ENCODE results near the gene IRF9.
"Not testable (repeated sequence)": the region's sequence is repeated elsewhere in the genome, so short reads cannot be mapped to it uniquely, and the experiment has no call there.

Gene IRF9

DNA sequence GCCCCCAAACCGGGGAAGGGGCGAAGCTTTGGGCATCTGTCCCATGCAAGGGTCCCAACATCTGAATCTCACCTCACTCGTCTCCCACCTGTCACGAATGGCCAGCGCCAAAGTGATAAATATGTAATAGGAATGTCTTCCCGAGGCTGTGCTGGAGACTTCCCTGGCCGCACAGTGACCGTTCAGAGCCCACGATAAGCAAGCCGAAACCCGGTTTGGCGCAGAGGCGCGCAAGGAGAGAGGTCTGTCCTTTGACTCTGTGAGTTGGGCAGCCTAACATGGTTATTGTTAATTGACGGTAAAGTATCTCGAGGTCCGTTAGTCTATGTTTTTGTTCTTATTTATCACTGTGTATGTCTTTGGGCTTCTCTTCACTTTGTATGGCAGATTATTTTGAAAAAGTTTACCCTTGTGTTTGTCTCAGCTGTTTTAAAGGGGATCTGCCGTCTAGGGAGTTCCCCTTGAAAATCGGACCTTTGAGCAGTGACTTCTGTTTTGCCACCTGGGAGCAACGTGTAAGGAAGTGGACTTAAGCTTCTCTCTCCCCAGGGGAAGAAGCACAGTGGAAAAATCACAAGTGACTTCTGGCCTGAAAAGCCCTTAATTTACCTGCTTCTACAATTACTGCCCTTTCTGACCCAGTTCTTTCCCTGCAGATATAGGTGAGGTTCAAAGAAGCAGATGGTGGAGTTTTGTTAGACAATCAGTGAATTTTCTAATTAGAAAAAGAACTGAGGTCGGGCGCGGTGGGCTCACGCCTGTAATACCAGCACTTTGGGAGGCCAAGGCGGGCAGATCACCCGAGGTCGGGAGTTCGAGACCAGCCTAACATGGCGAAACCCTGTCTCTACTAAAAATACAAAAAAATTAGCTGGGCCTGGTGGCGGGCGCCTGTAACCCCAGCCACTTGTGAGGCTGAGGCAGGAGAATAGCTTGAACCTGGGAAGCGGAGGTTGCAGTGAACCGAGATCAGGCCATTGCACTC lies 35.3 kb downstream of the IRF9 start:
- DNase-seq, result no peak

DNA sequence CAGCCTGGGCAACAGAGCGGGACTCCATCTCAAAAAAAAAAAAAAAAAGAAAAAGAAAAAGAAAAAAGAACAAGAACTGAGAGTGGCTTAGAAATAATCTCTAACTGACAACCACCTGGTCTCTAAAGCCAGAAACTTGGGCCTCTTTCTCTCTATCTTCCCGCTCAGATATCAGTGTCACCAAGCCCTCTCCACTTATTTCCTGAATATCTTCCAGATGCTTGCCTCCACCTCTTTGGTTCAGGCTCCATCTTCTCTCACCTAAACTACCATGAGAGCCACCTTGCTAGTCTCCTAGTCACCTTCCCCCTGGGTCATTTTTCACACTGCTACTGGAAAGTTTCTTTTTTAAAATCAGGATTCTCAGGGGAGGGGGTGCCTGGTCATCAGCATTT lies 36.0 kb downstream of the IRF9 start:
- no peak for DNase-seq

DNA sequence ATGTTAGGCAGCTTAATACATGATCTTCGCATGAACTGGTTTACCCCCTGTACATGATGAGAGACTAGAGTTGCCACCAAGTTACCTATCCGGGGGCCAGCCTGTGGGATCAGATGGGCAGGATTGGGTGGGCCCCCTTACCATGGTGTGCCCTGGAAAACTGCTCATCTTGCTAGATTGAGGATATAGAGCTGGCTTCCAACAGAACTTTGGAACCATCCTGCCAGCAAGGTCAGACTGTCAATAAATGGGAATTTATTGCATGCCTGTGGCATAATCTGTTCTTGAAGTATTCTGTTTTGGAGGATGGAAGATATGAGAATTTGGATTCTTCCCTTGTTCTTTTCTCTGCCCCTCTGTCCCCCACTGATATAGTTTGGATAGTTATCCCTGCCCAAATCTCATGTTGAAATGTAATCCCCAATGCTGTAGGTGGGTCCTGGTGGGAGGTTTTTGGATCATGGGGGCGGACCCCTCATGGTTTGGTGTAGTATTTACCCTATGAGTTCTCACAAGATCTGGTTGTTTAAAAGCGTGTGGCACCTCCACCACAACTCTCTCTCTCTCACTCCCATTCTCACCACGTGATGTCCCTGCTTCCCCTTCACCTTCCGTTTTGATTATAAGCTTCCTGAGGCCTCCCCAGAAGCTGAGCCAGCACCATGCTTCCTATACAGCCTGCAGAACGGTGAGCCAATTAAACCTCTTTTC lies 37.9 kb downstream of the IRF9 start:
- DNase-seq, result no peak

DNA sequence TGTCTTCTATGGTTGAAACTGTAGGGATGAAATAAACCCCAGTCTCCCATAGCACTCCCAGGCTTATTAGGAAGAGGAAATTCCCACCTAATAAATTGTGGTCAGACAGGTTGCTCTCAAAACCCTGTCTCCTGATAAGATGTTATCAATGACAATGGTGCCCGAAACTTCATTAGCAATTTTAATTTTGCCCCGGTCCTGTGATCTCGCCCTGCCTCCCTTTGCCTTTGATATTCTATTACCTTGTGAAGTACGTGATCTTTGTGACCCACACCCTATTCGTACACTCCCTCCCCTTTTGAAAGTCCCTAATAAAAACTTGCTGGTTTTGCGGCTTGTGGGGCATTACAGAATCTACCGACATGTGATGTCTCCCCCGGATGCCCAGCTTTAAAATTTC lies 41.5 kb downstream of the IRF9 start:
- not testable (repeated sequence) for DNase-seq

DNA sequence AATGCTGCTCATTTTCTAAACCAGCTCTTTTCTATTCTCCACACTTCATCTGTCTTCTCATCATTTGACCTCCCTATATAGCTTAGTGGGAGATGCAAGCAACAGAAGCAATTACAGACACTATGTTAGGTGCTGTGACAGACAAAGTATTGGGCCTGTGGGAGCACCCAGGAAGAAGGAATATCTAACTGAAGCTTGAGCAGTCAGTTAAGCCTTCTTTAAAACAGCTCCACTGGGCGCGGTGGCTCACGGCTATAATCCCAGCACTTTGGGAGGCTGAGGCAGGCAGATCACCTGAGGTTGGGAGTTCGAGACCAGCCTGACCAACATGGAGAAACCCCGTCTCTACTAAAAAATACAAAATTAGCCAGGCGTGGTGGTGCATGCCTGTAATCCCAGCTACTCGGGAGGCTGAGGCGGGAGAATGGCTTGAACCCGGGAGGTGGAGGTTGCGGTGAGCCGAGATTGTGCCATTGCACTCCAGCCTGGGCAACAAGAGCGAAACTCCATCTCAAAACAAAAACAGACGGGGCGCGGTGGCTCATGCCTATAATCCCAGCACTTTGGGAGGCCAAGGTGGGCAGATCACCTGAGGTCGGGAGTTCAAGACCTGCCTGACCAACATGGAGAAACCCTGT lies 42.3 kb downstream of the IRF9 start:
- not testable (repeated sequence) for DNase-seq

DNA sequence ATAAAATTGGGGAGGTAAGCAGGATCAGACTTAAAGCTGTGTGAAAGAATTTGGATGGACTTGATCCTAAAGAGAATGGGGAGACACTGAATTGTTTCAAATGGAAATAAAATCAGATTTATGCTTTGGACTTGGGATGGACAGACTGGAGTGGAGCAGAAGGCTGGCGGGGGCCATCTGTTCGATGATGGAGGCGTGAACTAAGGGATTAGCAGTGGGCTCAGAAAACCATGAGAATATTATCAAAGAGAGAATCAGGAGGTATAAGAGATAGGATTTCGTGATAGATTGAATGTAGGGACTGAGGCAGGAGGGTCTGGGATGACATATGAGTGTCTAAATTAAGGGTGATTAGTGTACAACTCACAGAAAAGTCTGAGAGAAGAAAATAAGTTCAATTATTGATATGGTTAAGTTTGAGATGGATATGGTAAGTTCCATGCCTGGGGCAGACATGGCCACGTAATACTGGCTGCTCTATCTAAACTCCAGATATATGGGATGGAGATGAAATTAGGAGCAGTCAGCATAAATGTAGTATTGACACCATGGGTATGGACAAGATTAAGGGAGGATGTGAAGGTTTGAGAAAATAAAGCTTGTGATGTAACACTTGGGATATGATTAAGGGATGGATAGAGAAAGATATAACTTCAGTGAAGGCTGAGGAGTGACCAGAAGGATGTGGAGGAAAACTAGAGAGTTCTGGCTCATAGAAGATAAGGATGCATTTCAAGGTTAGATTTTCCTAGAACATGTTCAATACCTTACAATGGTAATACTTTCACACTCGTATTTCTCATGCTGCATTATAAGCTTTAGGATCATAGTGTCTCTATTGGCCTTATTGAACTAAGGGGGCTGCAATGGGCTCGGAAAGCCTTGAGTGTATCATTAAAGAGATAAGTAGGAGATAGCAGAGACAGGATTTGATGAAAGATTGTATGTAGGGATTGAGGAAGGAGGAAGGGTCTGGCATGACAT lies 43.4 kb downstream of the IRF9 start:
- no peak for DNase-seq

DNA sequence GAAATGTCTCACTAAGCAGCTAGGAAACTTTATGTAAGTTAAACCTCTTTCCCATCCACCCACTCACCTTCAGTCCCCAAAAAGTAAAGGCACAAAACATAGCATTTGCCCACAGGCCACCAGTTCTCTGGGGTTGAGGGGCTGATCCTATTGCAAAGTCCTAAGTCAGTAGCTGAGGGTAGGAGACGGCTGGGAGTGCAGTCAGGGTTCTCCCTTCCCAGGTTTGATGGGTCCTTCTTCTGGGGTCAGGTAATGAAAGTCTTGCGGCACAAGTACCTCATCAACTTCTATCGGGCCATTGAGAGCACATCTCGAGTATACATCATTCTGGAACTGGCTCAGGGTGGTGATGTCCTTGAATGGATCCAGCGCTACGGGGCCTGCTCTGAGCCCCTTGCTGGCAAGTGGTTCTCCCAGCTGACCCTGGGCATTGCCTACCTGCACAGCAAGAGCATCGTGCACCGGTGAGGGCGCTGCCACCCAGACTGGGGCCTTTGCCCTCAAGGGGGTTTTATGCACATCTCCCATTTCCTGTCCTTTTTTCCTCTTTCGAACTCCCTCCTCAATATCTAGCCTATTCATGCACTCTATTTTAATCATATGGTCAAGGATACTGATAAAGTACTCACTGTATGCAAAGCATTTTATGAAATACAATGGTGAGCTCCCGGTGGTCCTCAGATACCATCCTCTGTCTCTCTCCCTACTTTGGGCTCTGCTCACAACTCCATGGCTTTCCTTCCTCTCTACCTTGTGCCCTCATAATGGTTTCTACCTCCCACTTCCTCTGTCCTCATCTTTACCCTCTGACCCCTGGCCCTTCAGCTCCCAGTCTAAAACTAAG lies 45.4 kb downstream of the IRF9 start:
- no peak for DNase-seq

DNA sequence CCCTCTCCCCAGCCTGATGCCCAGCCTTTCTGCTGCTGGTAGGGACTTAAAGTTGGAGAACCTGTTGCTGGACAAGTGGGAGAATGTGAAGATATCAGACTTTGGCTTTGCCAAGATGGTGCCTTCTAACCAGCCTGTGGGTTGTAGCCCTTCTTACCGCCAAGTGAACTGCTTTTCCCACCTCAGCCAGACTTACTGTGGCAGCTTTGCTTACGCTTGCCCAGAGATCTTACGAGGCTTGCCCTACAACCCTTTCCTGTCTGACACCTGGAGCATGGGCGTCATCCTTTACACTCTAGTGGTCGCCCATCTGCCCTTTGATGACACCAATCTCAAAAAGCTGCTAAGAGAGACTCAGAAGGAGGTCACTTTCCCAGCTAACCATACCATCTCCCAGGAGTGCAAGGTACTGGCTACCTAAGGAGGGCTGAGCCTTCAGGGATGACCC lies 46.1 kb downstream of the IRF9 start:
- no peak for DNase-seq

DNA sequence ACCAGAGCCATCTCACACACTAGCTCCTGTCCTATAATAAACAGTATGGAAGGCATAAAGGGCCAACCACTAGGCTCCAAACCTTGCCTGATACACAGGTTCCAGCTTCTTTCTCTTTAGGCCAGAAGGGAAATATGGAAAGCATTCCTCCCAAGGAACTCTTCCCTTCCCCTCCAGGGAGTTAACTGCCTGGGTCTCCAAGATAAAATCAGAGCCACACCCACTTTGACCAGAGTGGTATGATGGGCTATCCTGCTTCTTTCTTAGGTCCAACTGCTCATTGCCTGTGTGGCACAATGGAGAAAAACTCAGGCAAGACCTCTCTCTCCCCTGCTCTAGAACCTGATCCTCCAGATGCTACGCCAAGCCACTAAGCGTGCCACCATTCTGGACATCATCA lies 46.6 kb downstream of the IRF9 start:
- DNase-seq, result no peak

DNA sequence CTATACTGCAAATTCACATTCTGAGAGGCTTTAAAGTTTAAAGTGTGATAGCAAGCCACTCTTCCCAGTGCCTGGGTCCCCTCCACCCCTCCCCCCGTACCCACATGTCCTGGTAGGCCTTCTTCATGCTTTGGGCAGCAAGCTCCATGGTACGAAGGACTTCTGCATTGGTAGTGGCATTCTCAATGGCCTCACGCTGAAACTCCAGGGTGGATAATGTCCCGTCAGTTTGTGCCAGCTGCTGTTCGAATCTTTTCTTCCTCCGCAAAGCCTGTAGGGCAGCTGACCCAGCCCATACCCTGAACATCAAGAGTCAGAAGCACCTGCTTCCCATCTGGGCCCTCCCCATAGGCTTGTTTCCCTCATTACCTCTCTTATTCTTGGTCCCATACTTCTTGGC lies 50.2 kb downstream of the IRF9 start:
- no peak for DNase-seq

DNA sequence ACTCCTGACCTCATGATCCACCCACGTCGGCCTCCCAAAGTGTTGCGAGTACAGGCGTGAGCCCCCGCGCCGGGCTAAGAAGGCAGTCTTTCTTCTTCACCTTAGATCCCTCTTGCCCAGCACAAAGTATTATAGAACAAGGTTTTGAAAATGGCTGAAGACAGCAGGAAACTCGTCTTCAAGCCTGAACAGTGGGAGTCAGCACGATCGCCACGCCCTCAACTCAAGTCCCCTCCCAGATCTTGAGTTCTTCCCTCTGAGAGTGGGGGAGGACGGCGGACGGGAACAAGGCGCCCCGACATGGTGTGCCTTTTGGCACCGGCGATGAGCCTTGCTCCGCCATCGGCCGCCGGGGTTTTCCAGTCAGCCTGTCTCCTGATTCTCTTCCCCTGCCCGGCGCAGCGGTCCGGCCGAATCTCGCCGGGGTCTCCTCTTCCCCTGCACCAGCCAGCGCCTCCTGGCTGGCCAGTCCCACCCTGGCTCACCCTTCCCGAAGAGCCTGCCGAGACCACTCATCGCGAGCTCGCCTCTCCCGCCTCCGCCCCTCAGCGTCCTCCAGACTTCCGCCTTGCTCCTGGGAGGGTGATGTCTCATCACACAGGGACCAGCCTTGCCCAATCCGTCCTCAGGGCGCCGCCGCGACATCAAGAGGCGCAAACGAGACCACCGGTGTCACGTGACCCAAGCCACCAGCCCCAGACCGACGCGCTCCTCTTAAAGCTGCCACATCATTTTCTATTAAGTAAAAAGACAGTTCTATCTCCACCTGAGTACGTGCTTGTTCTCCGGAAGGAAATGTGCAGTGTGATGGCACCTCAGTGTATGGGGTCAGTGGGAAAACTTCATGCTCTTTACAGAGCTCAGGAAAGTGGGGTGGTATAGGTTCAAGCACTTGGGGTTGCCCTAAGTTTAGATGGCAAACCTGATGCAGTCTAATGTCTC lies 52.1 kb downstream of the IRF9 start, which contains the start of gene CHMP4A:
TSS of gene CHMP4A (minus strand) at position 565 of the 942 bp plus-strand sequence. CDS start at position 516, 49 bp downstream.
- peak; percentile 94 for DNase-seq

DNA sequence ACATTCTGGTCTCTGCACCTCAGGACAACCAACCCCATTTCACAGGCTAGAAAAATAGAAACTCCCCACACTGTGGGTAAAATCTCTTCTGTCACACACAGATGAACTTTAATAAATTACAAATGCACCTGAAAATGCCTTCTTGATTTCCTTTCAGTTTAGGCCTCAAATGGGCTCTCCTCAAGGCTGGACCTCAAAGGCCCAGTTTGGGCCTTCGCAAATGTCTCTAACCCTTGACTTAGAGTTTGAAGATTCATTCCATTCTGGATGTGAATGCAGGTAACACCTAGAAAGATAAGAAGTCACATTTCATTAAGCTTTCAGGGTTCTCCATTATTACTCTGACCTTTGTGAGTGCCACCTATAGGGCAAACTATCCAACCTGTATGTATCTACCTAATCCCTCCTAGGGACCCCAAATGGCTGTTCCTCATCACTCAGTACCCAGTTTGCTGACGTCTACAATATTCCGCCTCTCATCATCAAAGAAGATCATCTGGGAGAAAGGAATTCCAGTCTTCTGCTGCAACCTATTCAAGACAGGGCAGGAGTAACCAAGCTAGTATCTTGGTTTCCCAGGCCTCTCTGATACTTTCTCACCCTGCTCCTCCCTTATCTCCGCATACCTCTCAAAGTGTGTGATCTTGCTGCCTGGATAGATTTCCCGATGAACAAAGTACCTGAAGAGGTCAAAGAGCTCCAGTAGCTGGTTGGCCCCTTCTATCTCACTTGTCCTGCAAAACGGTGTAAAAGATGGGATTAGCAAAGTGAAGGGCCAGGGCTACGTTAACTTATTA lies 53.0 kb downstream of the IRF9 start:
- DNase-seq, result no peak

DNA sequence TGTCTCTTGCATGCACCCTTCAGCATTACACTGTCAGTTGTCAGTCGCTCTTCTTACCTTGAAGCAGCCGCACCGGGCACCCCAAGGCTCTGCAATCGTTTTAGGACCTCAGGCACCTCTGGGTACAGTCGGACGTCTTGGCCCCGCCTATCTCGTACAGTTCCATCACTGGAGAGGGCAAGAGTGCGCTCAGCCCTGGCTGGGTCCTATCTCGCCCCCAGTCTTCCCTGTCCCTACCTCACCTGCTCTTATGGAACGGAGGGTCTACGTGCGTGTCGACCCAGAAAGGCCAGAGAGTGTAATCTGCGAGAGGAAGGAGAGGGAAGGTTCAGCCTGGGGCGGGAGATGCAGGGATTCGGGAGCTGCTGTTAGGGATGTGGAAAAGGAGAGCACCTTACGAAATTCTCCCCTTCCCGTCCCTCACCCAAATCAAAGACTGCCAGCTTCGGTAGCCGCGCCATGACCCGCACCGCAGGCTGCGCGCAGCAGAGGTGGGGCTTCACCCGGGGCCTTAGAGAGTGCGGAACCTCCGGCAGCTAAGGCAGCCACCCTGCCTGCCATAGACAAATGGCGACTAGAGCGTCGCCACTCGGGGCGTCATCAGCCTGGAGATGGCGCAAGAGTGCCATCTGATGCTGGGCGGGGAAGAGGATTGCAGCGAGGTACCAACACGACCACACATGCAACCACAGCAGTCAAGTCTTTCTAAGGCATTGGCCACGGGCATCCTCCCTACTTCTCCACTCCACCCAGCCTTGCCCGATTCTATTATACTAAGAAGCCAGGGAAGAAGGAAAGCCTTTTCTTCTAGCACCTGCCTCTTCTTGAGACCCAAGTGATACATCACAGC lies 54.7 kb downstream of the IRF9 start, which contains the start of gene MDP1:
TSS of gene MDP1 (minus strand) at position 572 of the 850 bp plus-strand sequence. CDS start at position 461, 111 bp downstream.
- peak; percentile 77 for DNase-seq

Measured in NCI-H748 treated with DMSO at 0.1 percent for 48 hours (cell line).